ENCODE measurements around the gene PTOV1.

PTOV1 gene

DNA sequence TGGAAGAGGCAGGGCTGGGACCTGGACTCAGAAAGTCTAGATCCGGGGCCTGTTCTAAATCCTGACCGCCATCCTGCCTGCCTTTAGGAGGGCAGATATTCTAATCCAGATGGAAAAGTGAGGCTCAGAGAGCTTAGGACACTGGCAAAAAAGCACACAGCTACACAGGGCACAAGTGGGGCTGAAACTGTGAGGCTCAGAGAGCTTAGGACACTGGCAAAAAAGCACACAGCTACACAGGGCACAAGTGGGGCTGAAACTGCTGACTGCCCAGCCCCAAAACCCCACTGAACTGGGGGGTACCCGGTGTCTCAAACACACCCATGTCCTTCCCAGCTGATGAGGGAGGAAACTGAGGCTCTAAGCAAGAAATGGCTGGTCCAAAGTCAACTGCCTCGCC is 24.2 kb downstream of the PTOV1 start:
- ATAC-seq (no peak), DNase-seq (no peak)

DNA sequence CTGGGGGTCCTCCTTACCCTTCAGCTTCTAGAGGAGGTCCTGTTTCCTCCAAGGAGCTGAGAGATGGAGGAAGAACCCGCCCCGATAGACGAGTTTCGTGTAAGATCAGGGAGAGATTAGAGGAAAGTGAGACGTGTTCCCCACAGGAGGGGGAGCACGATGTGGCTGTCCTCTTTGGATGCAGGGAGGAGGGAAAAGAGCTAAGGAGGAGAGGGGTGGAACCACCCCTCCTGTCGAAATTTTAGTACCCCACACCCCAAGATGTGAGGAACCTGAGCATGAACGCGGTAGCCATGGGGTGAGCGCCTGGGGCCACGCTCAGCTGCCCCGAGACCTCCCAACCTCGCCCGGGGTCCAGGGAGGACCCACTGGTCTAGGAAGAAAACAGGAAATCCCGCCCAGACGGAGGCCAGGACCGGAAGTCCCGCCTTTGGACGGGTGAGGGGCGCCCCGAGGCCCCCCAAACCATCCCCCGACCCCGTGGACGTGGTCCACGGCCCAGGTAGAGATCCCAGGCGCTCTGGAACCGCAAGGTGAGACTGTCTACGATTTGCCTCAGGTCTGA is 25.0 kb downstream of the PTOV1 start:
- ATAC-seq: no peak
- DNase-seq: peak; percentile 70

DNA sequence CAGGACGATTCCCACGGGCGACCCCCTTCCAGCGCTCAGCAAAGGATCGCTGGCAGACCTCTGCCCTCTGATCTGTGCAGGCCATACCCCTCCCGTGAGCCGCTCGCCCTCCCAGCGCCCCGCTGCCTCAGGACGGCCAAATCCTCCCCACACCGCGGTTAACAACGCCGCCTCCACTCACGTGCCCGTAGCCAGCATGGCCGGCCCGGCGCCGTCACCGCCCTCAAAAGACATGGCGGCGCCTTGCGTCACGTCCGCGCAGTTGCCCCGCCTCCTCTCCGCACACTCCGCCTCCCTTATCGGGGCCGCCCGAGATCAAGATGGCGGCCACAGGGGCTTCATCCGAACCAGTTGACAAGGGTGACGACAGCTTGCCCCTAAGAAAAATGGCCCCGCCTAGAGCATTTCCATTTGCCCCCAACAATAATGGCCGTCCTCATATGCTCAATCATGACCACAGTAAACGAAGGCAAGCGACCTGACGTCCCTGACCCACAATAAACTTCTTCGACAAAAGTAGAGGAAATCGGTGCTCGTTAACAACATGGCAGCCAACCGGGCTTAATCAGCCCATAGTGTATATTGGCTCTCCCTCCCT is 25.6 kb downstream of the PTOV1 start:
- ATAC-seq (peak; percentile 53), DNase-seq (peak; percentile 97)

DNA sequence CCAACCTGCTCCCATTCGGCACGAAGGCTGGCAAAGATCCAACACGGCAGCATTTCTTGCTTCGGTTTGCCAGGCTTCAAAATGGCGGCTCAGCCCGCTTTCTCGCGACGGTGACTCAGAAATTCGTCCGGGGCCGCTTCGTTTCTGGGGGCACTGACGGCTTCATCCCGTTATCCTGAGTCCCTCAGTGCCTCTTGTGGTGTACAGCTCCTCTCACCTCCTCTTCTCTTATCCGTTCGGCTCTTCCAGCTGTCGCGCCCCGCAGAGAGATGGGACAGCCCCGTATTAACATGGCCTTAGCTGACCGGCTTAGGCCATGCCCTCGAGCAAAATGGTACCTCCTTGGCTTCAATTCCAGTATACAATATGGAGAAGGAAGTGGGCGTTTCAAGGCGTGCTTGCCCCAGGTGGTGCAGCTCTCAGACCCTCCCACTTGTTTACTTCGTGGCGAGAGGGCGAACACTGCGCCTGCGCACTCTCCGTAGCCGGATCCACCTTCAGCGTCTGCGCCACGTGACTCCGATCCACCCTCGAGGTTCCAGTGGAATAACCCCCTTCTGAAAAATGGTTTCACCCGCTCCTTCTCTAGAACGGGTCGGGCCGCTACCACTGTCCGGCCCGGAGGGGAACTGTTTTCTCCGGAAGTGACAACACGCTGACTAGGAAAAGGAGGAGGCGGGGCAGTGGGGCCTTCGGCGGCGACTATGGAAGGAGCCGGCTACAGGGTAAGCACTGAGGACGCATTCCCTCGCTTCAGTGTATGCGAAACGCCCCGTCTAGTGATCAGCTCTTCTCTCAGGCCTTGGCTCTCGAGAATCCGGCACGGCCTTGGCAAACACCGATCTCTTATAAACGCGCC is 26.3 kb downstream of the PTOV1 start, which contains the start of the genes AKT1S1 and TBC1D17:
AKT1S1 (minus strand) TSS at position 336 of the 859 bp plus-strand sequence. CDS start 4,060 bp downstream, outside the sequence.
TBC1D17 (plus strand) TSS at position 683 of the 859 bp plus-strand sequence; CDS start at position 705, 22 bp downstream.
- DNase-seq (peak; percentile 98), ATAC-seq (peak; percentile 75)

DNA sequence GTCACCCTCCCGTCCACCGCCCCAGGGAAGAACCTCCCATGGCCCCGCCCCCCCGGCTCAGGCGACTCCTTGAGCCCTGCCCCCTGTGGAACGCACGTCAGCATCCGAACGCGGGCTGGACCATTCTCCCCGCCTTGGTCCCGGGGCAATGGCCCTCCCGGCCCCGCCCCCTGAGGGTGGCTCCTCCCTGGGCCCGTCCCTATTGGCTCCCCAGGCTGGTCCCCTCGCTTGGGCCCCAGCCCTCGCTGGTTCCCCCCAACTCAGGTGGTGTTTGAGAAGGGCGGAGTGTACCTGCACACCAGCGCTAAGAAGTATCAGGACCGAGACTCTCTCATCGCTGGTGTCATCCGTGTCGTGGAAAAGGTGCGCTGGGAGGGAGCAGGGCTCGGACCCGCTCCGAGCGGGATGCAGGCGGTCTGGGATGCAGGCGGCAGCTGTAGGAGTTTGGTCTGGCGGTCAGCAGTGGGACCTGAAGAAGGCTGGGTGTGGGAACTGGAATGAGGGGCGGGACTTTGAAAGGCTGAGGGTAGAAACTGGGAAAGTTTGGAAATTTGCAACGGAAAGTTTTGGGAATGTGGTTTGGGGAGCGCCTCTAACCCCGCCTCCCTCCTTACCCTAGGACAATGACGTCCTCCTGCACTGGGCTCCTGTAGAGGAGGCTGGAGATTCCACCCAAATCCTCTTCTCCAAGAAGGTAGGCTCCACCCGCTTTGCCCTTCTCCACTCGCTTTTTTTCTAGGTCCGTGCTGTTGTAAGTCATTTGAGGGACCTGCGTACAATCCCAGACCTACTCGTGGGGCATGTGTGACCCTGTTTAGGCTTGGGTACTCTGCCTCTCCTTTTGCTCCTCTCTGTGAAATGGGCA is 27.2 kb downstream of the PTOV1 start:
- DNase-seq (peak; percentile 100), ATAC-seq (peak; percentile 88)

DNA sequence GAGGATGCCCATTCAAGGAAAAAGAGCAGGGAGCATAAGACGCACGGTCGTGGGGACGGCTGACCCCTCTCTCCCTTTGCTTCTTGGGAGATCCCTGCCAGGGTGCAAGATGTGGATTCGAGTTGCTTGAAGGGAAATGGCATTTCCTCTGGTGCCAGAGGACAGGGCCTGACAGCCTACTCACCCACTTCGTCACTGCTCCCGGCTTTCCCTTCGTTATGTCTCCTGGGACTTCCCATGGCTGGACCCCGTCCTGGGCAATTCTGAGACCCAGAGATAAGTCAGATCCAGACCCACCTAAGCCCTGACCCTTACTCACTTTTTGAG is 27.7 kb downstream of the PTOV1 start:
- DNase-seq (no peak), ATAC-seq (no peak)

DNA sequence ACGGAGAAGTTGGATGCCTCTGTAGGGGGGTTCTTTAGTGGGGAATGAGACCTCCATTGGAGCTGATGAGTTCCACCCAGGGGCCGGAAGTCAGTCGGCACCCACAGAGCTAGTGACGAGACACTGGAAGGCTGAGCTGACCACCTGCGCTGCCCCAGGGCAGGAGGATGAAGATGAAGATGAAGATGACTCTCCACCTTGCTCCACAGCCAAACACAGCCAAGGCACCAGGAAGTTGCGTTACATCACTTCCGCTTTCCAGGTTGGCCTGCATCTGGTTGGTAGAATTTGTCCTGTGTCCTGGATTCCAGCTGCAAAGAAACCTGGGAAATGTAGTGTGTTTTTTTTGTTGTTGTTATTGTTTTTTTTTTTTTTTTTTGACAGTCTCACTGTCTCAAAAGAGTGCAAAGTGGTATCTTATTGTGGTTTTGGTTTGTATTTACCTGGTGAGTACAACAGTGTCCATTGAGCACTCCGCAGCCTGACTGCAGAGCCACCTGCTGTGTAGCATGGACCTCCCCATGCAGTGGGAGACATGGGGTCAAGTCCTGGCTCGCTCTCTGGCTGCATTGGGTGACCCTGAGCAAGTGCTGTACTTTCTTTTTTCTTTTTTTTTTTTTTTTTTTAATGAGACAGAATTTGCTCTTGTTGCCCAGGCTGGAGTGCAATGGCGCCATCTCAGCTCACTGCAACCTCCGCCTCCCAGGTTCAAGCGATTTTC is 28.4 kb downstream of the PTOV1 start:
- DNase-seq (no peak), ATAC-seq (no peak)

DNA sequence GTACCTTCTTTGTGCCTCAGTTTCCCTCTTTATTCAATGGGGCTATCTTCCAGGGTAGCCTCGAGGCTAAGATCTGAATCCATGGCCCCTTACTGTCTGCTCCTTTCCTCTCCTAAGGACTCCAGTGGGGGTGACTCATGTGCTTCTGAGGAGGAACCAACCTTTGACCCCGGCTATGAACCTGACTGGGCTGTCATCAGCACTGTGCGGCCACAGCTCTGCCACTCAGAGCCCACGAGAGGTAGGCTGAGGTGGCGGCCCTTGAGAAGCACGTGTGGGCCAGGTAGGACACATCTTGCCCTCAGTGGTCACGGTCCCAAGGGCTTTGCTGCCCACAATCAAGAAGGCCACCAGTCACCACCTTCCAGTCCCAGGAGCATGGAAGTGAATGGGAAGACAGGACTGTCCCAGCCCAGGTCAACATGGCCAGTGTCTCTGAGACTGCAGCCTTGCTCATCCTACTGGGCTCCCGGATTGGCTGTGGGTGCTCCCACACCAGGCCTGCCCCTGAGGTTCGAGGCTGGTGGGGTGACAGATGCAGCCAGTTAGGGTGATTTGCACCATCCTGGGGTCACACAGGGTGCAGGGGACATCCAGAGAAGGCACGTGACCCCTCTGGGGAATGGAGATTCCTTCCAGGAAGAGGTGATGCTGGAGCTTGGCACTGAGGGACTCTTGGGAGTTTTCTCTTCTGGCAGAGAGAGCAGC is 29.4 kb downstream of the PTOV1 start:
- ATAC-seq (no peak), DNase-seq (no peak)

DNA sequence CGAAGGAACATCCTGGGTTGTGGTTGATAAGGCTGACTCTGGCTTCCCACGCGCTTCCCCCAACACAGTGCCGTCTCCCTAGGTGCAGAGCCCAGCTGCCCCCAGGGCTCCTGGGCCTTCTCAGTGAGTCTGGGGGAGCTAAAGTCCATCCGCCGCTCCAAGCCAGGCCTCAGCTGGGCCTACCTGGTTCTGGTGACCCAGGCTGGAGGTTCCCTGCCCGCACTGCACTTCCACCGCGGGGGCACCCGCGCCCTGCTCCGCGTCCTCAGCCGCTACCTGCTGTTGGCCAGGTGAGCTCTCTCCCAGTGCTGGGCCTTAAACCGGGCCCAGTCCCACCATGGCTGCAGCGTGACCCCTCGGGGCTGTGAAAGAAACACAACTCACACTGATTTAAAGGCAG is 30.2 kb downstream of the PTOV1 start:
- DNase-seq: no peak
- no peak for ATAC-seq

DNA sequence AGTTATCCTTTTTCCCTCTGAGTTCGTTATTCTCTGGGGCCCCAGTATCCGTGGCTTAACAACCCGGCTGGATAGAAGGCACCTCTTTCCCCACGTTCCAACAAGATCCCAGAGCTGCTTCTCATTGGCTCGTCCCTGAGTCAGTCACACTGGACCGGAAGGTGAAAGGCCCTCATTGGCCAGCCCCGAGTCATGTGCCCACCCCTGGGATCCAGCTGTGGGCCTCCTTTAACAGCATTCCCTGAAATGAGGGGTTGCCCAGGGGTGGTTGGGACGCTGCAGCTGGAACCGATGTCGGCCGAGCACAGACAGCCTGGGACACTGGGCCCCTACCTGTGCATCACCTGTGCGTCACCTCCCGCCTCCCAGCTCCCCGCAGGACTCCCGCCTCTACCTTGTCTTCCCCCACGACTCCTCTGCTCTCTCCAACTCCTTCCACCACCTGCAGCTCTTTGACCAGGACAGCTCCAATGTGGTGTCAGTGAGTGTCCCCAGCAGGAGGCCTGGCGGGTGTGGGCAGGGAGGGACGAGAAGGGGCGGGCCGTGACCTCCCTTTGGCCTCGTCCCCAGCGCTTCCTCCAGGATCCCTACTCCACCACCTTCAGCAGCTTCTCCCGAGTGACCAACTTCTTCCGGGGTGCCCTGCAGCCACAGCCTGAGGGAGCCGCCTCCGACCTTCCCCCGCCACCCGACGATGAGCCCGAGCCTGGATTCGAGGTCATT is 30.9 kb downstream of the PTOV1 start:
- no peak for DNase-seq

DNA sequence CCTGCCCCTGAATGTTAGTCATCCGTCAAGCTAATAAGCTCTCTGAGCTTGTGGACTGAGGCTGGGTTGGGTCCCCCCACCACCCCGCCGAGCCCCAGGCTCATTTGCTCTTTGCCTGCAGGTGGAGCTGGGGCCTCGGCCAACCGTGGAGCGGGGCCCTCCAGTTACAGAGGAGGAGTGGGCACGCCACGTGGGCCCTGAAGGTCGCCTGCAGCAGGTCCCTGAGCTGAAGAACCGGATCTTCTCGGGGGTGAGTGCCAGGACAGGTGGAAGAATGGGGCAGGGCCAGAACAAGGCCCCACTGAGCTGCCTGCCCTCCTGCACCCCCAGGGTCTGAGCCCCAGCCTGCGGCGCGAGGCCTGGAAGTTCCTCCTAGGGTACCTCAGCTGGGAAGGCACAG is 31.7 kb downstream of the PTOV1 start:
- ATAC-seq (no peak), DNase-seq (no peak)

More for the DNA sequence above, 30.9 kb downstream of the PTOV1 start:
- no peak for ATAC-seq

DNA sequence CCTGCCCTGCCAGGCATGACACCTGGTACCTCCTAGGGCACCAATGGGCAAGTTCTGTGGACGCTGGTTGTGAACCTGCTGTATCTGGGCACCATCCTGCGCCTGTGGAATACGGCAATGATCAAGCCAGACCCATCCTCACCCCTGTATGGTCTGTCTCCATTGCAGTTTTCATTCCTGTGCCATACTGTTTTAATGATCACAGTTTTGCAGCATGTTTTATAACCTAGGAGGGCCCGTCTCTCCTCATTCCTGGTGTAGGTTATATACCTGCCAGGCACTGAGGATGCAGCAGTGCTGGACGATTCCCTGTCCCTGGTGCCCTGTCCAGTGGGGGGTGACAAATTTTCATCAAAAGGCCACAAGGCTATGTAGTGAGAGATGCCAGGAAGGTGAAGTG is 32.1 kb downstream of the PTOV1 start:
- ATAC-seq: no peak
- no peak for DNase-seq

DNA sequence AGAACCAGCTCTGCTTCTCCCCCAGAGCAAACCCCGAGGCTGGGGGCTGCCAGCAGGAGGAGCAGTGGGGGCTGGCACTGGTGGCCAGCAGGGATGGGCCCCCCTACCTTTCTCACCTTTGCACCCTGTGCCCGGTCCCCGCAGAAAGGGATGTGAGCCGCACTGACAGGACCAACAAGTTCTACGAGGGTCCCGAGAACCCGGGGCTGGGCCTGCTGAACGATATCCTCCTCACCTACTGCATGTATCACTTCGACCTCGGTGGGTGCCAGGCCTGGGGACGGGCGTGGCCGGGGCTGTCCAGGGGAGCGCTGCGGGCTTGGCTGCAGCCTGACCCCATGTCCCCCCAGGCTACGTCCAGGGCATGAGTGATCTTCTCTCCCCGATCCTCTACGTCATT is 33.1 kb downstream of the PTOV1 start:
- no peak for ATAC-seq
- DNase-seq: no peak

DNA sequence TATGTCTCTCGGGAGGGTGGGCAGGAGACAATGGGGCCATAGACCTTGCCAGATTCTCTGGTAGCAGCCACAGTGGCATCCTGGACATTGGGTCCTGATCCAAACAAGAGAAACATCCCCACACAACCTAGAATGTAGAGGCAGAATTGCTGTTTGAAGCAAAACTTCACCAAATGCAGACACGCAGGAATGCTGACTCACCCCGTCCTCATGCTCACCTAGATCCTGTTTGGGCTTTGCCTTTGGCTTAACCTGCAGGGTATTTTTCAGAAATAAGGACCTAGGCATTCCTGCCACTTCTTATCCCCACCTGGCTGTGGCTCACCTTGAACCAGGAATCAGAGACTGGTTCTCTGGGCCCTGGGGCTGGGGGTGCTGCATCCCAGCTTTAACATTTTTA is 33.8 kb downstream of the PTOV1 start:
- ATAC-seq: no peak
- DNase-seq: no peak

DNA sequence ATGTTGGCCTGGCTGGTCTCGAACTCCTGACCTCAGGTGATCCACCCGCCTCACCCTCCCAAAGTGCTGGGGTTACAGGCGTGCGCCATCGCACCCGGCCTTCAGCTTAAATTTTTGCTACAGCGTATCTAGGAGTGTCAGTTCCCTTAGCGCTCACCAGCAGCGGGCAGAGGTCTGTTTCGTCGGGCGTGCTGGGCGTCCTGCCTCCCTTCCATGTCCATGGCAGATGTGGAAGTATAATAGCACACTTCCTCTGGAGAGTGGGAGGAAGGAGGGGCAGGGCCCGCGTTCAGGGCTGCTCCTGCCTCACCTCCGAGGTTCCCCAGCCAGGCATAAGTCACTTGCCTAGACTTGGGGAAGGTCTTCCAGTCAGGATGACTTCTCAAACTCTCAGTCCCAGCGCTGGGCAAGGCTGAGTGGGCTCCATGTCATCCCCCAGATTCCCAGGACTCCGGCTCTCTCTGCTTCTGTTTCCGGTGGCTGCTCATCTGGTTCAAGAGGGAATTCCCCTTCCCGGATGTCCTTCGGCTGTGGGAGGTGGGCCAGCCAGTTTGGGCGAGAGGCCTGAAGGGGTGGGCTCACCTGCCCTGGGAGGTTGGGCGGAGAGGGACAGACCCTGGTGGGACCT is 36.2 kb downstream of the PTOV1 start:
- ATAC-seq (no peak), DNase-seq (no peak)

DNA sequence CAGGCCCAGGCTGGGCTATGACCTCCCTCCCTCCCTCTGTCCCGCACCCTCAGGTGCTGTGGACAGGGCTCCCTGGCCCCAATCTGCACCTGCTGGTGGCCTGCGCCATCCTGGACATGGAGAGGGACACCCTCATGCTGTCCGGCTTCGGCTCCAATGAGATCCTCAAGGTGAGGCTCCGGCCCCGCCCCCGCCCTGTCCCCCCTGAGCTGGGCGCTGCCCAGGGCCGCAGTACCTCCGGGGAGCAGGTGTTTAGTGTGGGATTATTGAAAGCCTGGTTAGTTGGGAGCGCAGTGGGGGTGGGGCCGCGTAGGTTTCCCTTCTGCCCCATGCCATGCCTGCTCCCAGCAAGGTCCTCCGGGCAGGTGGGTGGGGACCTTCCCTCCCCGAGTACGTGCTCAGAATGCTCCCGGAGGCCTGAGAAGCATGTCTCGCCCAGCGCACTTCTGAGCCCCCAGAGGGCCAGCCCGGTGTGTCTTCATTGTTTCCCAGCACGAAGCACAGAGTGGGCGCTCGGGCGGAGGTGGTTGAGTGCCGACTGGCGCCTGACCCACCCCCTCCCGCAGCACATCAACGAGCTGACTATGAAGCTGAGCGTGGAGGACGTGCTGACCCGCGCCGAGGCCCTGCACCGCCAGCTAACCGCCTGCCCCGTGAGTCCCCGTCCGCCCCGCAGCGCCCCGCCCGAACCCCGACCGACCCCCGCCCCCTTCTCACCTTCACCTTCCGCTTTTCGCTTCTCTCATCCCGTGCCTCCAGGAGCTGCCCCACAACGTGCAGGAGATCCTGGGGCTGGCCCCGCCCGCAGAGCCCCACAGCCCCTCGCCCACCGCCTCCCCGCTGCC is 36.9 kb downstream of the PTOV1 start:
- DNase-seq (no peak), ATAC-seq (no peak)

DNA sequence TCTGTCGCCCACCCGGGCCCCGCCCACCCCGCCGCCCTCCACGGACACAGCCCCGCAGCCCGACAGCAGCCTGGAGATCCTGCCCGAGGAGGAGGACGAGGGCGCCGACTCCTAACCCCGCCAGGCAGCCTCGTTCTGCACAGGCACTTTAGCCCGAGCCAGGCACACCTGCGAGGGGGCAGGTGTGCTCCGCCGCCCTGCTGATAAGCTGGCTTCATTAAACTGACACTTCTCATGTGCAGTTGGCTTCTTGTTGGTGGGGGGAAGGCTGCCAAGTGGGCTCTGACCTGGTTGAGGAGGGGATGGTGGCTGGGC is 37.5 kb downstream of the PTOV1 start:
- ATAC-seq: no peak
- no peak for DNase-seq

DNA sequence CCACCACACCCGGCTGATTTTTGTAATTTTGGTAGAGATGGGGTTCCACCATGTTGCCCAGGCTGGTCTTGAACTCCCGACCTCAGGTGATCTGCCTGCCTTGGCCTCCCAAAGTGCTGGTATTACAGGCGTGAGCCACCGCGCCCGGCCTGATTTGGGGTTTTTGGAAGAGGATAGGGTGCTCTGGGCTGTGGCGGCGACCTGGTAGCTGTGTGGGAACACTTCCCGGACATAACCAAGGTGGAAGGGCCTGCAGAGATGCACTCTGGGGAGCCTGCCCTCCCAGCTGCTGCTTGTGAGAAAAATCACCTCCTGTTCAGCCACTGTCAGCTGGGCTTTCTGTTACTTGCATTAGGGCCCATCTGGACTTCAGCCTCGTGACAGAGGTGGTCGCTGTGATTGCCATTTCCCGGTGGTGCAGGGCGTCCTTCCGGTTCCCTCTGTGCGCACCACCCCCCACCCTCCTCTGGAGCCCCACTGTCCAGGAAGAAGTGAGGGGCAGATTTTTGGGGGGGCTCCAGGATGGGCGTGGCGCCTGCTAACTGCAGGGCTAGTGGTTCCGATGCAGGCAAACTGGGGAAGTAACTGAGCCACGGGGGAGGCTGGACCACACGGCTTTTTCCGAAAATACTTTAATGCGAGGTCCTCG is 38.2 kb downstream of the PTOV1 start:
- DNase-seq: no peak
- ATAC-seq: no peak

Data from stimulated activated naive CD8-positive, alpha-beta T cell treated with anti-CD3 and anti-CD28 coated beads, Interleukin-15, Interleukin-2, amounts not matched to agents 100 U/mL and 50 U/mL, for 24 hours (primary cell).